Nephron progenitor cell (in vitro differentiated cells): ENCODE measurements around the gene WDFY2.

Experiments
- DNase-seq: peaks from one replicate; pipeline ENCODE4 v3.0.0; 2021
- H3K27ac Mint-ChIP-seq: 2 replicates; pipeline ENCODE4 v1.8.0; 2021; ENCODE audit warnings: mild to moderate bottlenecking, moderate library complexity, mixed read lengths
- H3K27me3 Mint-ChIP-seq: 2 replicates; pipeline ENCODE4 v1.8.0; 2021; ENCODE audit warnings: mild to moderate bottlenecking, low read depth, mixed read lengths; ENCODE audit not compliant: poor library complexity
- H3K36me3 Mint-ChIP-seq: 2 replicates; pipeline ENCODE4 v1.8.0; 2021; ENCODE audit warnings: low read depth, mixed read lengths
- H3K4me1 Mint-ChIP-seq: 2 replicates; pipeline ENCODE4 v1.8.0; 2021; ENCODE audit warnings: mixed read lengths
- H3K4me3 Mint-ChIP-seq: 2 replicates; pipeline ENCODE4 v1.8.0; 2021; ENCODE audit warnings: mild to moderate bottlenecking, moderate library complexity, mixed read lengths
- H3K9me3 Mint-ChIP-seq: 2 replicates; pipeline ENCODE4 v1.8.0; 2021; ENCODE audit warnings: mild to moderate bottlenecking, moderate library complexity, mixed read lengths
- TF ChIP-seq, protein P1 (sequence below): fragments of 200-600 bp; sonication (generic); IDR thresholded peaks from 2 replicates; pipeline ENCODE4 v1.5.0; 2021; ENCODE audit warnings: antibody characterized with exemption

Gene WDFY2

DNA sequence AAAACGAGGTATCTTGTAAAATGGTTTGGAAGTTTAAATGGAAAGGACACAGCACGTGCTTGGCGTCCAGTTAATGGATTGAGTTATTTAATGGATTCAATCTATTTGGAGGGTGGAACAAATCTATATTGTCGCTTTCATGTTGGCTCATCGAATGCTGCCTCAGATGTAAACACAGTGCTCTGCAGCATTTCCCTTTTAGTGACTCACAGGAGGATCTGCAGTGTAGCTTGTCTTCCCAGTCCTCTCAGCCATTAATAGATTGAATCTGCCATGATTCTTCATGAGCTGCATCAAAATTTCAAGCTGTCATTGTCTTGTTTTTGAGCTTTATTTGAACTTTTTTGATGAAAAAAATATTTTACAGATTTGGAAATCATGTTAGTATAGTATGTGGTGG is 175.0 kb downstream of the WDFY2 start:
- no peak for DNase-seq
- Mint-ChIP-seq H3K4me1 (peaks cover 21% of the 10 kb centered on the region), H3K27ac (no peak overlapping the region), H3K9me3 (no peaks in the 10 kb centered on the region), H3K4me3 (no peak overlapping the region), H3K27me3 (peaks cover under 1% of the 10 kb centered on the region), H3K36me3 (peaks cover 25% of the 10 kb centered on the region)
- TF ChIP-seq, protein P1, sequence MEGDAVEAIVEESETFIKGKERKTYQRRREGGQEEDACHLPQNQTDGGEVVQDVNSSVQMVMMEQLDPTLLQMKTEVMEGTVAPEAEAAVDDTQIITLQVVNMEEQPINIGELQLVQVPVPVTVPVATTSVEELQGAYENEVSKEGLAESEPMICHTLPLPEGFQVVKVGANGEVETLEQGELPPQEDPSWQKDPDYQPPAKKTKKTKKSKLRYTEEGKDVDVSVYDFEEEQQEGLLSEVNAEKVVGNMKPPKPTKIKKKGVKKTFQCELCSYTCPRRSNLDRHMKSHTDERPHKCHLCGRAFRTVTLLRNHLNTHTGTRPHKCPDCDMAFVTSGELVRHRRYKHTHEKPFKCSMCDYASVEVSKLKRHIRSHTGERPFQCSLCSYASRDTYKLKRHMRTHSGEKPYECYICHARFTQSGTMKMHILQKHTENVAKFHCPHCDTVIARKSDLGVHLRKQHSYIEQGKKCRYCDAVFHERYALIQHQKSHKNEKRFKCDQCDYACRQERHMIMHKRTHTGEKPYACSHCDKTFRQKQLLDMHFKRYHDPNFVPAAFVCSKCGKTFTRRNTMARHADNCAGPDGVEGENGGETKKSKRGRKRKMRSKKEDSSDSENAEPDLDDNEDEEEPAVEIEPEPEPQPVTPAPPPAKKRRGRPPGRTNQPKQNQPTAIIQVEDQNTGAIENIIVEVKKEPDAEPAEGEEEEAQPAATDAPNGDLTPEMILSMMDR, result no peak

GRCh38 chr13:51760592-51760991 is 176.3 kb downstream of the WDFY2 start:
- H3K4me3 Mint-ChIP-seq, result no peak overlapping the region
- H3K27ac Mint-ChIP-seq, result peak overlapping the region; percentile 8
- TF ChIP-seq, protein P1, result no peak
- DNase-seq, result no peak
- H3K27me3 Mint-ChIP-seq, result no peaks in the 10 kb centered on the region
- H3K36me3 Mint-ChIP-seq, result peaks cover 22% of the 10 kb centered on the region
- H3K4me1 Mint-ChIP-seq, result peaks cover 27% of the 10 kb centered on the region
- H3K9me3 Mint-ChIP-seq, result no peaks in the 10 kb centered on the region

GRCh38 chr13:51761643-51762350 is 177.5 kb downstream of the WDFY2 start:
- peaks cover 27% of the 10 kb centered on the region for H3K4me1 Mint-ChIP-seq
- no peaks in the 10 kb centered on the region for H3K27me3 Mint-ChIP-seq
- H3K27ac Mint-ChIP-seq, result peak overlapping the region; percentile 70
- H3K9me3 Mint-ChIP-seq, result no peaks in the 10 kb centered on the region
- TF ChIP-seq, protein P1, result no peak
- DNase-seq, result no peak
- no peak overlapping the region for H3K4me3 Mint-ChIP-seq
- peaks cover 22% of the 10 kb centered on the region for H3K36me3 Mint-ChIP-seq

GRCh38 chr13:51763486-51763885 is 179.2 kb downstream of the WDFY2 start:
- Mint-ChIP-seq H3K27me3 (no peaks in the 10 kb centered on the region), H3K36me3 (peaks cover 17% of the 10 kb centered on the region), H3K4me1 (peaks cover 31% of the 10 kb centered on the region), H3K27ac (no peak overlapping the region), H3K4me3 (no peak overlapping the region), H3K9me3 (no peaks in the 10 kb centered on the region)
- TF ChIP-seq, protein P1, result no peak
- no peak for DNase-seq

DNA sequence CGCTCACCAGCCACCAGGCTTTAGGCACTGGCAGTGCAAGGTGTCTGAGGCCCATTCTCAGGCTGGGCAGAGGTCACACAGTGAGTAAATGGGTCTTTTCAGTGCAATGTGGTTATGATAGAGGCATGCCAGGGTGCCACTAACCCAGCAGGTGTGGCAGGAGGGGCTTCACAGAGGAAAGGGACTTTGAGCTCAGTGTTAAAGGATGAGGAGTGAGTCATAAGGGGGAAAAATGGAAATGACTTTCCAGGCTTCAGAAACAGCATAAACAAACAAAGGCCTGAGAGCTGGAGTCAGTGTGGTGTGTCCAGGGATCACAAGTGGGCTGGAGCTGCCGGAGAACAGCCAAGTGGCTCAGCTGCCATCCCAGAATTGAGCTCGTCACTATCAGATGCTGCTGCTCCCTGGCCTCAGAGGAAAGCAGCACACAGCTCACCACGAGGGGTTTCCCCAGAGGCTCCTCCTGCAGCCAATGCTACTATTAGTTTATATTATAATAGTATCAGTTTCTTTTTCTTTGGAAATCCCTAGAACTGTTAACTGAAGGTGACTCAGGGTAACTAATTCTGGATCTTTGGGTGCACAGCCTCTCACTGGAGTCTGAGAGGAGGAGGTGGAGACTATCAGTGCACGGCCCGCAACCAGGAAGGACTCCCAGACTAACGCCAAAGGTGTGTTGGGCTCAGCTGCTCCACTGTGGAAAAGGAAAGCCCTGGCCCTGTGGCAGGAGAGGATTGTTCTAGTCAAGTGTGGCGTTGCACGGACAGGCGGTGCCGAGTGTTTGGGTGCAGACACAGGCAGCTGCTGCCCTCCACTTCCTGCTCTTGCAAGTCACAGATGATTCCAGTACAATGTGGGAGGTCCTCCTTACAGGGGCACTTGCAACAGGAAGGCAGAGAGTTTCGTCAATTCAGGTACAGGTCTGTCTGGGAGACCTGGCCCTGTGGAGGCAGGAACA is 180.2 kb downstream of the WDFY2 start:
- H3K27me3 Mint-ChIP-seq, result no peaks in the 10 kb centered on the region
- H3K9me3 Mint-ChIP-seq, result no peaks in the 10 kb centered on the region
- H3K27ac Mint-ChIP-seq, result peak overlapping the region; percentile 45
- TF ChIP-seq, protein P1, result no peak
- H3K4me3 Mint-ChIP-seq, result no peak overlapping the region
- no peak for DNase-seq
- peaks cover 36% of the 10 kb centered on the region for H3K4me1 Mint-ChIP-seq
- H3K36me3 Mint-ChIP-seq, result peaks cover 17% of the 10 kb centered on the region
